ENCODE data around the gene ABHD14A.

The ABHD14A gene

GRCh38 chr3:51961602-51962569 is 13.0 kb upstream of the ABHD14A start:
- no peak for DNase-seq (ENCODE audit: low read depth in 1 of 2, low spot score in 1 of 2)
- Histone ChIP-seq H3K27ac (replicated peaks) (no peak overlapping the region), H3K27me3 (ENCODE audit: insufficient read depth, poor library complexity, severe bottlenecking) (peaks cover 19% of the 10 kb centered on the region), H3K4me3 (replicated peaks; ENCODE audit: insufficient read depth, low read length) (no peak overlapping the region)
- TF ChIP-seq POLR2AphosphoS5 (IDR thresholded peaks at IDR 0.05; ENCODE audit: low read depth) (no peak), GABPA (IDR thresholded peaks at IDR 0.05; ENCODE audit: low read depth) (no peak), CTCF (IDR thresholded peaks at IDR 0.05; ENCODE audit: insufficient read depth, low read length) (no peak), SPI1 (IDR thresholded peaks at IDR 0.05; ENCODE audit: borderline replicate concordance, low read depth) (no peak)
- TF ChIP-seq, protein P1, sequence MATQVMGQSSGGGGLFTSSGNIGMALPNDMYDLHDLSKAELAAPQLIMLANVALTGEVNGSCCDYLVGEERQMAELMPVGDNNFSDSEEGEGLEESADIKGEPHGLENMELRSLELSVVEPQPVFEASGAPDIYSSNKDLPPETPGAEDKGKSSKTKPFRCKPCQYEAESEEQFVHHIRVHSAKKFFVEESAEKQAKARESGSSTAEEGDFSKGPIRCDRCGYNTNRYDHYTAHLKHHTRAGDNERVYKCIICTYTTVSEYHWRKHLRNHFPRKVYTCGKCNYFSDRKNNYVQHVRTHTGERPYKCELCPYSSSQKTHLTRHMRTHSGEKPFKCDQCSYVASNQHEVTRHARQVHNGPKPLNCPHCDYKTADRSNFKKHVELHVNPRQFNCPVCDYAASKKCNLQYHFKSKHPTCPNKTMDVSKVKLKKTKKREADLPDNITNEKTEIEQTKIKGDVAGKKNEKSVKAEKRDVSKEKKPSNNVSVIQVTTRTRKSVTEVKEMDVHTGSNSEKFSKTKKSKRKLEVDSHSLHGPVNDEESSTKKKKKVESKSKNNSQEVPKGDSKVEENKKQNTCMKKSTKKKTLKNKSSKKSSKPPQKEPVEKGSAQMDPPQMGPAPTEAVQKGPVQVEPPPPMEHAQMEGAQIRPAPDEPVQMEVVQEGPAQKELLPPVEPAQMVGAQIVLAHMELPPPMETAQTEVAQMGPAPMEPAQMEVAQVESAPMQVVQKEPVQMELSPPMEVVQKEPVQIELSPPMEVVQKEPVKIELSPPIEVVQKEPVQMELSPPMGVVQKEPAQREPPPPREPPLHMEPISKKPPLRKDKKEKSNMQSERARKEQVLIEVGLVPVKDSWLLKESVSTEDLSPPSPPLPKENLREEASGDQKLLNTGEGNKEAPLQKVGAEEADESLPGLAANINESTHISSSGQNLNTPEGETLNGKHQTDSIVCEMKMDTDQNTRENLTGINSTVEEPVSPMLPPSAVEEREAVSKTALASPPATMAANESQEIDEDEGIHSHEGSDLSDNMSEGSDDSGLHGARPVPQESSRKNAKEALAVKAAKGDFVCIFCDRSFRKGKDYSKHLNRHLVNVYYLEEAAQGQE (IDR thresholded peaks at IDR 0.05; ENCODE audit: insufficient replicate concordance, low read depth), result no peak

DNA sequence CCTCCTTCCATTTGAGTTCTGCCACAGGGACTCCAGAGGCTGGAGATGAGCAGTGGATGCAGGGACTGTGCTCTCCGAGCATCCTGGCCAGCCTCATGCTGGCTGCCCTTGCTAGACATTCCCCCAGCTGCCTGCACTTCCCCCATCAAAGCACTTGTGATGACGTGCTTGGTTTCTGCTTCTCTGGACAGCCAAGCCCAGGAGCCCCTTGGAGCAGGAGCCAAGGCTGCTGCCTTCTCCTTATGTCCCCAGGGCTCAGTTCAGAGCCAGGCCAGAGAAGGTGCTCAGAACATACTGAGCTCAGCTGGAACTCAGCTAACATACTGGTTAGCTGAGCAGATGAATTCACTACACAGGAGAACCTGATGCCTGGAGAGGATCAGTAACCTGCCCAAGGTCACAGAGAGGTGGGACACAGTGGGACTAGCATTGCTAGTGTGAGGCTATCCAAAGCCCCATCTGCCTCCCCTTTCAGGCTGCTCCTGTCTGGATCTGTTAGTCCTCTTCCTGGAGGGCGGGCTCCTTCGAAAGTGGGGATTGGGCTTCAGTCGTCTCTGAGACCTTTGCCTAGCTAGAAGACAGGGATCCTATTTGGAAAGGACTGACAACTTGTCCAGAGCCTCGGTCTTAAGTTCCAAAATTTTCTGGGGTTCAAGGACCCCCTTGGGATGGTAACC is 11.9 kb upstream of the ABHD14A start:
- Histone ChIP-seq H3K4me3 (replicated peaks; ENCODE audit: insufficient read depth, low read length) (no peak overlapping the region), H3K27ac (replicated peaks) (no peak overlapping the region), H3K27me3 (ENCODE audit: insufficient read depth, poor library complexity, severe bottlenecking) (peaks cover 23% of the 10 kb centered on the region)
- no peak for DNase-seq (ENCODE audit: low read depth in 1 of 2, low spot score in 1 of 2)
- TF ChIP-seq CTCF (IDR thresholded peaks at IDR 0.05; ENCODE audit: insufficient read depth, low read length), result no peak
- TF ChIP-seq GABPA (IDR thresholded peaks at IDR 0.05; ENCODE audit: low read depth), result no peak
- TF ChIP-seq SPI1 (IDR thresholded peaks at IDR 0.05; ENCODE audit: borderline replicate concordance, low read depth), result no peak
- TF ChIP-seq, protein P1 (IDR thresholded peaks at IDR 0.05; ENCODE audit: insufficient replicate concordance, low read depth), result no peak
- no peak for TF ChIP-seq POLR2AphosphoS5 (IDR thresholded peaks at IDR 0.05; ENCODE audit: low read depth)

- no peak for DNase-seq (ENCODE audit: low read depth in 1 of 2, low spot score in 1 of 2)
- Histone ChIP-seq H3K4me3 (replicated peaks; ENCODE audit: insufficient read depth, low read length) (no peak overlapping the region), H3K27ac (replicated peaks) (no peak overlapping the region), H3K27me3 (ENCODE audit: insufficient read depth, poor library complexity, severe bottlenecking) (peaks cover 24% of the 10 kb centered on the region)
- TF ChIP-seq, protein P1 (IDR thresholded peaks at IDR 0.05; ENCODE audit: insufficient replicate concordance, low read depth), result no peak
- TF ChIP-seq GABPA (IDR thresholded peaks at IDR 0.05; ENCODE audit: low read depth) (no peak), CTCF (IDR thresholded peaks at IDR 0.05; ENCODE audit: insufficient read depth, low read length) (no peak), SPI1 (IDR thresholded peaks at IDR 0.05; ENCODE audit: borderline replicate concordance, low read depth) (no peak), POLR2AphosphoS5 (IDR thresholded peaks at IDR 0.05; ENCODE audit: low read depth) (no peak)
These were observed 10.9 kb upstream of the ABHD14A start for GRCh38 chr3:51963951-51964451.

Data from HL-60 (cell line).